ENCODE data around the gene PIERCE2. TPM values are rescaled to one million over a fixed set of nuclear protein-coding genes. Genes with fewer than 3 reads are reported as not detected.

The PIERCE2 gene
- total RNA-seq, 1 experiment from 2014 or later = 3.5 TPM

DNA sequence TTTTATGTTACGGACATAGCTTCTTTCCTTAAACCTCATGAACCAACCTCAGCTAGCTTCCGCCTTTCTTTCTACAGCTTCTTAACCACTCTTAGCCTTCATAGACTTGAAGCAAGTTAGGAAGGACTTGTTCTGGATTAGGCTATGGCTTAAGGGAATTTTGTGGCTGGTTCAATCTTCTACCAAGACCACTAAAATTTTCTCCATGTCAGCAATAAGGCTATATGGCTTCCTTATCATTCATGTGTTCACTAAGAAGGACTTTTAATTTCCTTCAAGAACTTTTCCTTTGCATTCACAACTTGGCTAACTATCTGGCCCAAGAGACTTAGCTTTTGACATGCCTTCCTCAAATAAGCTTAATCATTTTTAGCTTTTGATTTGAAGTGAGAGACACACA, 24.6 kb upstream of the PIERCE2 start:
- POLR2A ChIA-PET = no interaction called here
- Mint-ChIP-seq H3K27ac (ENCODE audit: low read depth, unreplicated experiment) (no peak overlapping the region), H3K36me3 (ENCODE audit: insufficient read depth, unreplicated experiment) (peaks cover 41% of the 10 kb centered on the region), H3K4me3 (ENCODE audit: unreplicated experiment) (no peak overlapping the region), H3K27me3 (ENCODE audit: insufficient read depth, unreplicated experiment) (no peaks in the 10 kb centered on the region), H3K9me3 (ENCODE audit: unreplicated experiment) (no peaks in the 10 kb centered on the region), H3K4me1 (ENCODE audit: insufficient read depth, unreplicated experiment) (peaks cover 8% of the 10 kb centered on the region)
- TF ChIP-seq, protein P1, sequence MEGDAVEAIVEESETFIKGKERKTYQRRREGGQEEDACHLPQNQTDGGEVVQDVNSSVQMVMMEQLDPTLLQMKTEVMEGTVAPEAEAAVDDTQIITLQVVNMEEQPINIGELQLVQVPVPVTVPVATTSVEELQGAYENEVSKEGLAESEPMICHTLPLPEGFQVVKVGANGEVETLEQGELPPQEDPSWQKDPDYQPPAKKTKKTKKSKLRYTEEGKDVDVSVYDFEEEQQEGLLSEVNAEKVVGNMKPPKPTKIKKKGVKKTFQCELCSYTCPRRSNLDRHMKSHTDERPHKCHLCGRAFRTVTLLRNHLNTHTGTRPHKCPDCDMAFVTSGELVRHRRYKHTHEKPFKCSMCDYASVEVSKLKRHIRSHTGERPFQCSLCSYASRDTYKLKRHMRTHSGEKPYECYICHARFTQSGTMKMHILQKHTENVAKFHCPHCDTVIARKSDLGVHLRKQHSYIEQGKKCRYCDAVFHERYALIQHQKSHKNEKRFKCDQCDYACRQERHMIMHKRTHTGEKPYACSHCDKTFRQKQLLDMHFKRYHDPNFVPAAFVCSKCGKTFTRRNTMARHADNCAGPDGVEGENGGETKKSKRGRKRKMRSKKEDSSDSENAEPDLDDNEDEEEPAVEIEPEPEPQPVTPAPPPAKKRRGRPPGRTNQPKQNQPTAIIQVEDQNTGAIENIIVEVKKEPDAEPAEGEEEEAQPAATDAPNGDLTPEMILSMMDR (IDR thresholded peaks at IDR 0.05; ENCODE audit: unreplicated experiment) = no peak
- CTCF ChIA-PET = interaction anchor here (0.9 to 1.0 kb wide), 2 partner anchors 21 to 25 kb away, joined by 3 to 5 read pairs; partner anchors contain the start of genes CCPG1 and PIERCE2
- intact Hi-C loops (cut with micrococcal nuclease) = no loop called here
- no peak for DNase-seq (ENCODE audit: unreplicated experiment)
- BruUV-seq (replicated peaks) = no TSS peak

DNA sequence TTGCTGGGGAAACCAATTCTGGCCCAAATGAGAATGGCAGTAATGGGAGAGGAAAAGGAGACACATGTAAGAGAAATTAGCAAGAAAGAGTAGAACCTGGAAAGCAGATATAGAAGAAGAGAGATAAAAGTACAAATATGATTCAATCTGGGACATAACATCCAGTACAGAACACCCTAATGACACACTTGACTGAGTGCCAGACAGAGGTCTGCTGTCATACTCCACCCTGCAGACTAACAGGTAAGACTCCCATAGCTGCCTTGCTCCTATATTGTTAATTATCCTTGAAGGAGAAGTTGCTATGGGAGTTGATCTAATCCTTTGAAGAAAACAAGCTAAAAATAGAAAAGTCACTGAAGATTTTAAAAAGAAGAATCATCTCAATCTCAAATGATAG, 21.3 kb upstream of the PIERCE2 start:
- TF ChIP-seq, protein P1 (IDR thresholded peaks at IDR 0.05; ENCODE audit: unreplicated experiment) = no peak
- no TSS peak for BruUV-seq (replicated peaks)
- Mint-ChIP-seq H3K36me3 (ENCODE audit: insufficient read depth, unreplicated experiment) (peaks cover 25% of the 10 kb centered on the region), H3K4me1 (ENCODE audit: insufficient read depth, unreplicated experiment) (peaks cover 14% of the 10 kb centered on the region), H3K4me3 (ENCODE audit: unreplicated experiment) (peak overlapping the region; percentile 30), H3K27ac (ENCODE audit: low read depth, unreplicated experiment) (peak overlapping the region; percentile 28), H3K9me3 (ENCODE audit: unreplicated experiment) (no peaks in the 10 kb centered on the region), H3K27me3 (ENCODE audit: insufficient read depth, unreplicated experiment) (no peaks in the 10 kb centered on the region)
- peak; percentile 13 for DNase-seq (ENCODE audit: unreplicated experiment)
- ChIA-PET POLR2A (interaction anchor here (0.8 to 1.3 kb wide), 3 partner anchors 11 to 21 kb away, joined by 3 to 8 read pairs (median 8); partner anchors contain the start of genes CCPG1 and PIERCE2), CTCF (interaction anchor here (0.5 to 2.0 kb wide), 4 partner anchors 9 to 52 kb away, joined by 3 to 7 read pairs (median 4); partner anchors contain the start of genes CCPG1 and PIERCE2)
- intact Hi-C loops (cut with micrococcal nuclease) = no loop called here

DNA sequence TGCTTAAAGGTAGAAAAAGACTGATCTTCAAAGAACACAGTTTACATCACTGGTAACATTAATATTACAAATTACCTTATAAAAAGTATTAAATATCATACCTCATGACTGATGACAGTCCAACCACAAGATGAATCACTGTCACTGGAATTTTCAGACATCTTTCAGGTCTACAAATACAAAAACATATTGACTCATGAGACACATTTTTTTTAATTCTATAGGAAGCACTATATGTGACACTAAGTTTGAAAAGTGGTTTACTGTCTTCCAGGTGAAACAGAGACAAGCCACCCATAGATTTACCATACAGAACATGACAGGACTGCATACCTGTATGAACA, 19.1 kb upstream of the PIERCE2 start:
- intact Hi-C loops (cut with micrococcal nuclease) = loop anchor here (2.0 kb wide), 1 partner anchor 20 kb away; the partner anchor contains the start of genes CCPG1 and PIERCE2
- H3K4me1 Mint-ChIP-seq (ENCODE audit: insufficient read depth, unreplicated experiment) = peaks cover 14% of the 10 kb centered on the region
- CTCF ChIA-PET = interaction anchor here (0.8 kb wide), 1 partner anchor 13 kb away, joined by 4 read pairs; no protein-coding TSS in a partner anchor
- TF ChIP-seq, protein P1 (IDR thresholded peaks at IDR 0.05; ENCODE audit: unreplicated experiment) = no peak
- H3K4me3 Mint-ChIP-seq (ENCODE audit: unreplicated experiment) = no peak overlapping the region
- H3K9me3 Mint-ChIP-seq (ENCODE audit: unreplicated experiment) = no peaks in the 10 kb centered on the region
- DNase-seq (ENCODE audit: unreplicated experiment) = peak; percentile 45
- peaks cover 18% of the 10 kb centered on the region for H3K36me3 Mint-ChIP-seq (ENCODE audit: insufficient read depth, unreplicated experiment)
- H3K27me3 Mint-ChIP-seq (ENCODE audit: insufficient read depth, unreplicated experiment) = no peaks in the 10 kb centered on the region
- peak overlapping the region; percentile 75 for H3K27ac Mint-ChIP-seq (ENCODE audit: low read depth, unreplicated experiment)
- BruUV-seq (replicated peaks) = no TSS peak
- POLR2A ChIA-PET = interaction anchor here (0.6 to 1.7 kb wide), 5 partner anchors 13 to 249 kb away, joined by 4 to 11 read pairs (median 6); partner anchors contain the start of genes CCPG1 and PIERCE2

DNA sequence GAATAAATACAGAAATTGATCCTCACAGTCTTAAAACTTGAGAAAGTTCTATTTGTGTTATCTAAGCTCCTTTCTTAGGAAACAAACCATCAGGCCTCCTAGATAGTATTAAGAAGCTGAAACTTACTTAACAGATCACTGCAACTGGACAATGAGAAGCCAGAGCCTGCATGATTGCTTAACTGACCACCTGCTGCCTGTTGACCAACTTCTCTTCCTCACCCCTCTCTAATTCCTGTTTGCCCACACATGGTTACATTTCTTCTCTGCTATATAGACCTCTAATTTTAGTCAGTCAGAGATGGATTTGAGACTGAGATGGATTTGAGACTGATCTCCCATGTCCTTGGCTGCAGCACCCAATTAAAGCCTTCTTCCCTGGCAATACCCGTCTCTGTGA, 13.6 kb upstream of the PIERCE2 start:
- Mint-ChIP-seq H3K4me3 (ENCODE audit: unreplicated experiment) (no peak overlapping the region), H3K9me3 (ENCODE audit: unreplicated experiment) (no peaks in the 10 kb centered on the region), H3K27me3 (ENCODE audit: insufficient read depth, unreplicated experiment) (no peaks in the 10 kb centered on the region), H3K36me3 (ENCODE audit: insufficient read depth, unreplicated experiment) (peaks cover 5% of the 10 kb centered on the region), H3K4me1 (ENCODE audit: insufficient read depth, unreplicated experiment) (peaks cover 6% of the 10 kb centered on the region), H3K27ac (ENCODE audit: low read depth, unreplicated experiment) (no peak overlapping the region)
- POLR2A ChIA-PET = interaction anchor here (1.0 kb wide), 1 partner anchor 13 kb away, joined by 7 read pairs; the partner anchor contains the start of genes CCPG1 and PIERCE2
- no peak for DNase-seq (ENCODE audit: unreplicated experiment)
- TF ChIP-seq, protein P1 (IDR thresholded peaks at IDR 0.05; ENCODE audit: unreplicated experiment) = no peak
- CTCF ChIA-PET = interaction anchor here (0.6 to 1.2 kb wide), 2 partner anchors 13 to 22 kb away, joined by 3 to 6 read pairs; partner anchors contain the start of genes CCPG1 and PIERCE2
- intact Hi-C loops (cut with micrococcal nuclease) = no loop called here
- no TSS peak for BruUV-seq (replicated peaks)
